ENCODE data around the gene HM13. TPM values are rescaled to one million over a fixed set of nuclear protein-coding genes. Genes with fewer than 3 reads are reported as not detected.
"Not testable (repeated sequence)": the region's sequence is repeated elsewhere in the genome, so short reads cannot be mapped to it uniquely, and the experiment has no call there.

HM13 gene
- polyA plus RNA-seq, 4 donors = 127 to 152 (median 141) TPM

DNA sequence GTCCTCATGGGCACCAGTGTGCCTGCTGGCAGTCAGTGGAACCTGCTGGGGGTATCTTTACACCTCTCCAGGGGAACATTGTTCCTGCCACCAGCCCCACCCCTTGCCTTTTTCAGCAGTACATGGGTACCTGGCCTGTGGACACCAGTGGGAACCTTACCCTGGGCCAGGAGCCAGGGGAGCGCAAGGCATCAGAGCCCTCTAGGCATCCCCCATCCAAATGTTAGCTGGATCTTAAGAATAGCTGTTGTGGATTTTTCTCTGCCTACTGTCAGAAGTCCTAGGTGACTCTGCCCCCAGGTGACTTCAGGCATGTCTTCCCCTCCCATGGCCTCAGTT, 52.0 kb downstream of the HM13 start:
- DNase-seq (ENCODE audit: low read depth in 4 of 4, low spot score in 3 of 4) = no peak

DNA sequence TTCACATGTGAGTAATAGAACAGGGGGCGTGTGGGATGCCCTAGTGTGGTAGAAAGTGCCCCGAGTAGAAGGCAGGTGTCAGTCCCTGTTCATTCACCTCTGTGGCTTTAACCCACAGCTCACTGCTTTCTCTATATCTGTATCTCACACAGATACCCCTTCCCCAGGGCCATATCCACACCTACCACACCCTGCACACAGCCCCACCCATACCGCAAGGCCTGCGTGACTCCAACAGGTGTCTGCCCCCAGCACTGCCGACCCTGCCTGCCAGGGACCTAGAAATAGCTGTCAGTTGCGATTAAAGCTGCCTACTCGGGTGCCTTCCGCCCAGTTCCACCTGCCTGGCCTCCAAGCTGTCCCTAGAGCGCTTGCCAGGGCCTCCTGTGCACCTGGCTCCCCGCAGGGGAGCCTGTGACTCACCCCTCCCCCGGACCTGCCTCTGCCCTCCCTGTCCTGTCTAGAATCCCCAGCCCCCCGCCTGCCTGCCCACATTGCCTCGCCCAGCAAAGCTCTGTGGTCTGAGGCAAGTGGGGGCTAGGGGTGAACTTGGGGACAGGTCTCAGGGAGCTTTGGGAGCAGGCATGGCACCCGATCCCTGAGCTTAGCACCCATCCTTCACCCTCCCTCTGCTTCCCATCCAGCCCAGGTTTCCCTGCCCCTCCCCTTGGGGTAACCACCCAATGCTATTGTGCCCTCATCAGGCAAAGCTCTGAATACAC, 52.6 kb downstream of the HM13 start:
- DNase-seq (ENCODE audit: low read depth in 4 of 4, low spot score in 3 of 4) = no peak

DNA sequence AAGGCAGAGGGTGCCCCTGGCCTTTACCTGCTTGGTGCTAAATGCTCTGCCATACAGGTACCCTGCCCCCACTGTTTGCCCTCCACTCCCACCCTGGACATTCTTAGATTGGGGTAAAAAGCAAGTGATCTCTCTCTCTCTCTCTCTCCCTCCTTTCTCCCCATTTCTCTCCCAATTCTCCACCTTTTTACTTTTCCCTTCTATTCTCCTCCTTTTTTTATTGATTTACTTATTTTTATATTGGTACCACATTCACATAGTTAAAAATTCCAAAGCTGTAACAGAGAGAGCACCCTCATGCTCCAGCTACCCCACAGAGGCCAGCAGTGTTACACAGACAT, 53.1 kb downstream of the HM13 start:
- DNase-seq (ENCODE audit: low read depth in 4 of 4, low spot score in 3 of 4) = no peak

- no peak for DNase-seq (ENCODE audit: low read depth in 4 of 4, low spot score in 3 of 4)
Measured at GRCh38 chr20:31568041-31568731, 53.9 kb downstream of the HM13 start.

DNA sequence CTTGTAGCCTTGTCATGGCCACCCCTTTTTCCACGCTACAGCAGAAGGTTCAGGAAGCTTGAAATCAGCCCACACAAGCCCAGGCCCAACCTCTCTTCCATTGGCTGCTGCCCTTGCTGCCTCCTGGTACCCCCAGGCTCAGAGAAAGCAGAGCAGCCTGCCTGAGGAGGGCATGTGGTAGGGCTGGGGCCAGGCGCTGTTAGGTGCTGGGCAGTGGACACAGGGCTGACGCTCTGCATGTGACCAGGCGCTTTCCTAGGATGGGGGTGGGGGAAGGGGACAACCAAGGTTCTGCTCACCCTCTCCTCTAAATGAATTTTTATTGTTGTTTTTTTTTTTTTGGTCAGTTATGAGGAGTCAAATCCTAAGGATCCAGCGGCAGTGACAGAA, 54.5 kb downstream of the HM13 start:
- no peak for DNase-seq (ENCODE audit: low read depth in 4 of 4, low spot score in 3 of 4)

GRCh38 chr20:31569163-31570020, 55.1 kb downstream of the HM13 start:
- no peak for DNase-seq (ENCODE audit: low read depth in 4 of 4, low spot score in 3 of 4)

DNA sequence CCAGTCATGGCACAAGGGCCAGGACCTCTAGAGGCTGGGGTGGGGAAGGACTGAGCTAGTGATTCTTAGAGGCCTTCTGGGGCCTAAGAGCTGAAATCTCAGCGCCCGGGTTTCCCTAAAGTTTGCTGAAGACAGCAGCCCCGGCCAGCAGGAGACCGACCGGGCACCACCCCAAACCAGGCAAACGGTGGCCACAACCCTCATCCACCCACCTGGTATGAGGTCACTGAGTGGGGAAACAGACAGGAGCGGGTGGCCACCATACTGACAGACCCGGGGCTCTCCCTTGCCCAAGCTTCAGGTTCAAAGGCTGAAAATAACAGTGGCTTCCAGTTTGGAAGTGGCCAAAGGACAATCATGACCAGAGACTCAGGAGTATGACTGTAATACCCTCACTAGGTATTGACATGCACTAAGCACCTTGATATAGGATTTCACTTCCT, 55.8 kb downstream of the HM13 start:
- no peak for DNase-seq (ENCODE audit: low read depth in 4 of 4, low spot score in 3 of 4)

DNA sequence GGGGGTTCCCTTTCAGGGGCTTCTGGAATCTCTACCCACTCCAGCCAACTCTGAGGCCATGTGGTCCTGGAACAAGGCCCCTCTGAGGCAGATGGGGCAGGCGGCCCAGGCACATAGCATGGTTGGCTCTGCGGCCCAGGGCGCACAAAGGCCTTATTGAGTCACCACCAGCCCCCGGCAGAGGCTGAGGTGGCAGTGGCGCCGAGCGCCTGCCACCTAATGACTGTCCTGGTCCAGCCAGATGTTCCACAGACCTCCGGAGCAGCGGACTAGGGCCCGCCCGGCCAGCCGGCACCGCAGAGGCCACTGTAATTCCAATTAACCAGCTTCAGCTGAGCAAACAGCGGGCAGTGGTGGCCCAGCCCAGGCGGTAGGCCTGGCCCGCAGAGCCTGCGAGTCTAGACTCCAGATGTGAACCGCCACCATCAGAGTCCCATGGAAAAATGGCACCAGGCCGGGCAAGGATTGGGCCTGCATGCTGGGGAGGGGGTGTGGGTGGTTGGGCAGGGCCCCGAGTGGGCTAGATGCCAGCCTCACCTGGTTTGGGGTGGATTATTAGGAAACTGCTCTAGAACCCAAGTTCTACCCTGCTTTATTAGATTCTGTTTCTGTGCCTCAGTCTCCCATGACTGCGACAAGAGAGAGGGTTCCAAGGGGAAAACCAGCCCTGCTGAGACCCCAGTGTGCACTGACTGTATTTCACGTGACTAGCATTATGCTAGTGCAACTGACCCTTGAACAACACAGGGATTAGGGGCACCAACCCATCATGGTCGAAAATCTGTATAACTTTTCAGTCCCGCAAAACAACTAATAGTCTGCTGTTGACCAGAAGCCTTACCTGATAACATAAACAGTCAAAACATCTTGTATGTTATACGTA, 56.7 kb downstream of the HM13 start:
- no peak for DNase-seq (ENCODE audit: low read depth in 4 of 4, low spot score in 3 of 4)

DNA sequence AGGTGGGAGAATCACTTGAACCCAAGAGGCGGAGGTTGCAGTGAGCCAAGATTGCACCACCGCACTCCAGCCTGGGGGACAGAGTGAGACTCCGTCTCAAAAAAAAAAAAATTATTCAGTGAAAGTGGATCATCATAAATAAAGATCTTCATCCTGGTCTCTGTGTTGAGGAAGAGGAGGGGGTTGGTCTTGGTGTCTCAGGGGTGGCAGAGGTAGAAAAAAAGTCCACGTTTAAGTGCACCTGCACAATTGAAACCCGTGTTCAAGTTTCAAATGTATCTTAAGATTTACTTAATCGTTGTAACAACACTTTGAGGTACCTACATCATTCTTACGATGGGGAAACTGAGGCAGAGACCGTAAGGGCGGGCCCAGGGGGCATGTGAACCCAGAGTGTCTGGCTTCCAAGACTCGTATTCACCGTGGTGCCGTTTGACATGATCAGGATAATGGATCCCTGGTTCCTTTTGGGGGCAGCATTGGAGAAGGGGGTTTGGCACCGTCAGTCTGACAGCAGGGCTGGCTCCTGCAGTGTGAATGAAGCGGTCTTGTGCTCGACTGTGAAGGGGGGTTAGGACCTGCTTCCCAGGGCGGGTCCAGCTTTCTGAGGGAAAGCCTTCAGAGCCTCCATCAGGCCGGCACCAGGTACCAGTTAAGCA, 57.9 kb downstream of the HM13 start:
- DNase-seq (ENCODE audit: low read depth in 4 of 4, low spot score in 3 of 4) = no peak

GRCh38 chr20:31572701-31573554, 58.7 kb downstream of the HM13 start:
- DNase-seq (ENCODE audit: low read depth in 4 of 4, low spot score in 3 of 4) = peak; percentile 87 to 92 (median 90)

DNA sequence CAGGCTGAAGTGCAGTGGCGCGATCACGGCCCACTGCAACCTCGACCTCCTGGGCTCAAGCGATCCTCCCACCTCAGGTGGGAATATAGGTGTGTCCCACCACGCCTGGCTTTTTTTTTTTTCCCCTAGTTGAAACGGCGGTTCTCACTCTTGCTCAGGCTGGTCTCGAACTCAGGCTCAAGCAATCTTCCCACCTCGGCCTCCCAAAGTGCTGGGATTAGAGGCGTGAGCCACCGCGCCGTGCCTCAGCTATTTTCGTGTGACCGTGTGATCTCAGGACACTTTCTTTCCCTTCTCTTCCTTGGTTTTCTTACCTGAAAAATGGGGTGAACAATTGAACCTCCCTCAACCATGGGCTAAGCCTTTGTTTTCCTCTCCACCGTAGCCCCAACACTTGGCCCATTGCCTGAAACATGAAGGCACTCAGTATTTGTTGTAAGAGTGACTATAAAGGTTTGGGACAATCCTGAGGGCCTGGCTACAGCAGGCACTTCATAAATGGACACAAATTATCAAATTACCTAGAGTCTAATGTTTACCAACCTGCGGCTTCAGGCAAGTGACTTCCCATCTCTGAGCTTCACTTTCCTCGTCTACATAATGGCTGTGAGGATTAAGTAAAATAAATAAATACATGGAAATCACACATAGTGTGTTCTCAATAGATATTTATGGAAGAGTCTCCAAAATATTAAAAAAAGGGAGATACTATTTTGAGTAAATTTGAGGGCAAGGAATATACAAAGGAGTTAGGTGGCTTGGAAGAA, 59.5 kb downstream of the HM13 start:
- DNase-seq (ENCODE audit: low read depth in 4 of 4, low spot score in 3 of 4) = no peak

- DNase-seq (ENCODE audit: low read depth in 4 of 4, low spot score in 3 of 4) = not testable (repeated sequence)
Measured at GRCh38 chr20:31574986-31575385, 60.7 kb downstream of the HM13 start.

GRCh38 chr20:31576751-31577150, 62.5 kb downstream of the HM13 start:
- no peak for DNase-seq (ENCODE audit: low read depth in 4 of 4, low spot score in 3 of 4)

GRCh38 chr20:31577194-31577593, 63.0 kb downstream of the HM13 start:
- no peak for DNase-seq (ENCODE audit: low read depth in 4 of 4, low spot score in 3 of 4)

DNA sequence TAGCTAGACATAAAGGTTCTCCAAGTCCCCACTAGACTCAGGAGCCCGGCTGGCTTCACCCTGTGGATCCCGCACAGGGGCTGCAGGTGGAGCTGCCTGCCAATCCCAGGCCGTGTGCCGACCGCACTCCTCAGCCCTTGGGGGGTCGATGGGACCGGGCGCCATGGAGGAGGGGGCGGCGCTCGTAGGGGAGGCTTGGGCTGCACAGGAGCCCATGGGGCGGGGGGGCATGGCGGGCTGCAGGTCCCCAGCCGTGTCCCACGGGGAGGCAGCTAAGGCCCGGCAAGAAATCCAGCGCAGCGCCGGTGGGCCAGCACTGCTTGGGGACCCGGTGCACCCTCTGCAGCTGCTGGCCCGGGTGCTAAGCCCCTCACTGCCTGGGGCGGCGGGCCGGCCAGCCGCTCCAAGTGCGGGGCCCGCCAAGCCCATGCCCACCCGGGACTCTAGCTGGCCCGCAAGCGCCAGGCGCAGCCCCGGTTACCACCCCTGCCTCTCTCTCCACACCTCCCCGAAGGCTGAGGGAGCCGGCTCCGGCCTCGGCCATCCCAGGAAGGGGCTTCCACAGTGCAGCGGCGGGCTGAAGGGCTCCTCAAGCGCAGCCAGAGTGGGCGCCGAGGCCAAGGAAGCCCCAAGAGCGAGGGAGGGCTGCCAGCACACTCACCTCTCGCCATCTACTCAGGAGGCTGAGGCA, 64.4 kb downstream of the HM13 start:
- no peak for DNase-seq (ENCODE audit: low read depth in 4 of 4, low spot score in 3 of 4)

DNA sequence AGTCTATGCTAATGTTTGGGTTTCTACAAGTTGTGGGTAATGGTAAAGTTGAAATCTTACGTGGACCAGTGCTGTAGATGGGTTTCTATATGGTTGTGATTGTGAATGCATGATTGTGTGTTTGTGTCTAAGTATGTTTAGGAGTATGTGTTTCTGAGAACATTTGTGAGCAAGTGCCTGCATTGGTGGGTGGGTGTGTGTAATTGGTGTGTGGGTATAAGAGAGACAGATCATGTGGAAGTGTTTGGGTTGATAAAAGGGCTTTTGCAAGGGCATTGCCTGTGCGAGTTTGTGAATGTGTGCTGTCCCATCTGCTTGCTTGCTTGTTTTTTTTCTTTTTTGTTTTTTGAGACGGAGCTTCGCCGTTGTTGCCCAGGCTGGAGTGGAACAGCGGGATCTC, 65.0 kb downstream of the HM13 start:
- no peak for DNase-seq (ENCODE audit: low read depth in 4 of 4, low spot score in 3 of 4)

DNA sequence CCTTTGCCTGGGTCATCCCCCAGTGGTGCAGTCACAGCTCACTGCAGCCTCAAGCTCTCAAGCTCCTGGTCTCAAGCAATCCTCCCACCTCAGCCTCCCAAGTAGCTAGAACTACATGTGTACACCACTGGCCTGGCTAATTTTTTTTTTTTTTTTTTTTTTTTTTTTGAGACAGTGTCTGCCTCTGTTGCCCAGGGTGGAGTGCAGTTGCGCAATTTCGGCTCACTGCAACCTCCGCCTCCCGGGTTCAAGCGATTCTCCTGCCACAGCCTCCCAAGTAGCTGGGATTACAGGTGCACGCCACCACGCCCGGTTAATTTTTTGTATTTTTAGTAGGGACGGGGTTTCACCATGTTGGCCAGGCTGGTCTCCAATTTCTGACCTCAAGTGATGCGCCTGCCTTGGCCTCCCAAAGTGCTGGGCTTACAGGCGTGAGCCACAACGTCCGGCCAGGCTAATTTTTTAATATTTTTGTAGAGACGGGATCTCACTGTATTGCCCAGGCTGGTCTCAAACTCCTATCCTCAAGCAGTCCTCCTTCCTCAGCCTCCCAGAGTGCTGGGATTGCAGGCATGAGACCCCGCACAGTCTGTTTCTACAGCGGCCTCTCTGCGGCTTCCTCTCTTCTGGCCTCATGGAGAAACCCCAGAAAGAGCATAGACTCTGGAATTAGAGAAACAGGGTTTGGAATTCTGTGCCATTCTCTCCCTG, 65.9 kb downstream of the HM13 start:
- DNase-seq (ENCODE audit: low read depth in 4 of 4, low spot score in 3 of 4) = not testable (repeated sequence)
